Measurements from ENCODE around the gene INAFM1. TPM values are rescaled to one million over a fixed set of nuclear protein-coding genes. Genes with fewer than 3 reads are reported as not detected.

The INAFM1 gene
- total RNA-seq, 5 donors from 2014 or later (not counting 1 experiment from before 2014, with no cell fraction given) = 11.3 to 19.2 (median 15.6) TPM

GRCh38 chr19:47315125-47315821 lies 40.6 kb downstream of the INAFM1 start:
- Histone ChIP-seq H3K4me1 (ENCODE audit: control insufficient read depth in 1 of 2, extremely low read depth in 1 of 2, insufficient read depth in 2 of 2, low read length in 2 of 2) (no peaks in the 10 kb centered on the region), H3K27ac (ENCODE audit: low read length) (no peak overlapping the region), H3K36me3 (ENCODE audit: control insufficient read depth in 2 of 2, extremely low read depth in 1 of 2, insufficient read depth in 1 of 2, low read length in 1 of 2) (no peaks in the 10 kb centered on the region), H3K27me3 (replicated peaks in 1 of 2; ENCODE audit: control insufficient read depth in 2 of 2, extremely low read depth in 1 of 2, insufficient read depth in 2 of 2, low read length in 1 of 2) (peaks cover 2 to 39% of the 10 kb centered on the region in 2 experiments), H3K4me3 (ENCODE audit: control insufficient read depth in 1 of 2, extremely low read depth in 1 of 2, low read length in 1 of 2) (no peak overlapping the region), H3K9me3 (no peaks in the 10 kb centered on the region)
- Mint-ChIP-seq H3K36me3 (no peaks in the 10 kb centered on the region), H3K9me3 (no peaks in the 10 kb centered on the region), H3K27me3 (peaks cover 13 to 28% of the 10 kb centered on the region in 2 donors), H3K4me3 (no peak overlapping the region), H3K27ac (no peak overlapping the region), H3K4me1 (no peaks in the 10 kb centered on the region)
- 41% methylated on average over 7 of the region's 12 CpGs for WGBS (ENCODE audit: insufficient coverage)
- ChIA-PET CTCF (interaction anchor here in 1 of 2 donors (0.6 kb wide), 1 partner anchor 350 kb away, joined by 3 read pairs; no protein-coding TSS in a partner anchor), POLR2A (no interaction called here)
- DNase-seq (peak in 4 of 35 experiments; percentile 4 to 54 (median 15)), ATAC-seq (replicated peaks in 1 of 4) (no peak)

- Histone ChIP-seq H3K27me3 (replicated peaks in 1 of 2; ENCODE audit: control insufficient read depth in 2 of 2, extremely low read depth in 1 of 2, insufficient read depth in 2 of 2, low read length in 1 of 2) (peaks cover 2 to 35% of the 10 kb centered on the region in 2 experiments), H3K4me1 (ENCODE audit: control insufficient read depth in 1 of 2, extremely low read depth in 1 of 2, insufficient read depth in 2 of 2, low read length in 2 of 2) (no peaks in the 10 kb centered on the region), H3K4me3 (ENCODE audit: control insufficient read depth in 1 of 2, extremely low read depth in 1 of 2, low read length in 1 of 2) (no peak overlapping the region), H3K9me3 (no peaks in the 10 kb centered on the region), H3K27ac (ENCODE audit: low read length) (no peak overlapping the region), H3K36me3 (ENCODE audit: control insufficient read depth in 2 of 2, extremely low read depth in 1 of 2, insufficient read depth in 1 of 2, low read length in 1 of 2) (no peaks in the 10 kb centered on the region)
- no peaks in the 10 kb centered on the region for H3K4me1 Mint-ChIP-seq
- ATAC-seq (replicated peaks in 1 of 4) = no peak
- no peak for DNase-seq
- peaks cover 10 to 32% of the 10 kb centered on the region in 2 donors for H3K27me3 Mint-ChIP-seq
- POLR2A ChIA-PET = interaction anchor here in 1 of 2 donors (0.6 kb wide), 1 partner anchor 32 kb away, joined by 4 read pairs; no protein-coding TSS in a partner anchor
- no peak overlapping the region for H3K4me3 Mint-ChIP-seq
- WGBS (ENCODE audit: insufficient coverage) = 0% methylated on average over 1 of the region's 4 CpGs
- CTCF ChIA-PET = interaction anchor here in 1 of 2 donors (0.7 kb wide), 1 partner anchor 152 kb away, joined by 3 read pairs; no protein-coding TSS in a partner anchor
- H3K36me3 Mint-ChIP-seq = no peaks in the 10 kb centered on the region
- no peak overlapping the region for H3K27ac Mint-ChIP-seq
- no peaks in the 10 kb centered on the region for H3K9me3 Mint-ChIP-seq
These were observed 41.8 kb downstream of the INAFM1 start for GRCh38 chr19:47316513-47316912.

- DNase-seq = no peak
- Mint-ChIP-seq H3K4me1 (no peaks in the 10 kb centered on the region), H3K4me3 (no peak overlapping the region), H3K9me3 (no peaks in the 10 kb centered on the region), H3K27ac (no peak overlapping the region), H3K27me3 (peaks cover 26 to 47% of the 10 kb centered on the region in 2 donors), H3K36me3 (no peaks in the 10 kb centered on the region)
- CTCF ChIA-PET = no interaction called here
- Histone ChIP-seq H3K9me3 (no peaks in the 10 kb centered on the region), H3K27me3 (replicated peaks in 1 of 2; ENCODE audit: control insufficient read depth in 2 of 2, extremely low read depth in 1 of 2, insufficient read depth in 2 of 2, low read length in 1 of 2) (peaks cover 2 to 51% of the 10 kb centered on the region in 2 experiments), H3K36me3 (ENCODE audit: control insufficient read depth in 2 of 2, extremely low read depth in 1 of 2, insufficient read depth in 1 of 2, low read length in 1 of 2) (no peaks in the 10 kb centered on the region), H3K27ac (ENCODE audit: low read length) (no peak overlapping the region), H3K4me1 (ENCODE audit: control insufficient read depth in 1 of 2, extremely low read depth in 1 of 2, insufficient read depth in 2 of 2, low read length in 2 of 2) (no peaks in the 10 kb centered on the region), H3K4me3 (ENCODE audit: control insufficient read depth in 1 of 2, extremely low read depth in 1 of 2, low read length in 1 of 2) (no peak overlapping the region)
- POLR2A ChIA-PET = no interaction called here
- WGBS (ENCODE audit: insufficient coverage) = 91% methylated on average over 45 of the region's 46 CpGs
- no peak for ATAC-seq (replicated peaks in 1 of 4)
These were observed 45.5 kb downstream of the INAFM1 start for GRCh38 chr19:47319923-47320871.

- Mint-ChIP-seq H3K36me3 (no peaks in the 10 kb centered on the region), H3K9me3 (no peaks in the 10 kb centered on the region), H3K27me3 (peaks cover 21 to 44% of the 10 kb centered on the region in 2 donors), H3K27ac (no peak overlapping the region), H3K4me3 (no peak overlapping the region), H3K4me1 (no peaks in the 10 kb centered on the region)
- no peaks in the 10 kb centered on the region for H3K4me1 ChIP-seq (ENCODE audit: control insufficient read depth in 1 of 2, extremely low read depth in 1 of 2, insufficient read depth in 2 of 2, low read length in 2 of 2)
- no peaks in the 10 kb centered on the region for H3K9me3 ChIP-seq
- ChIA-PET POLR2A (no interaction called here), CTCF (no interaction called here)
- DNase-seq (no peak), ATAC-seq (replicated peaks in 1 of 4) (no peak)
- WGBS (ENCODE audit: insufficient coverage) = no CpG with 5 or more reads among the region's 1 CpG
- peaks cover 2 to 48% of the 10 kb centered on the region in 2 experiments for H3K27me3 ChIP-seq (replicated peaks in 1 of 2; ENCODE audit: control insufficient read depth in 2 of 2, extremely low read depth in 1 of 2, insufficient read depth in 2 of 2, low read length in 1 of 2)
- no peak overlapping the region for H3K27ac ChIP-seq (ENCODE audit: low read length)
- H3K4me3 ChIP-seq (ENCODE audit: control insufficient read depth in 1 of 2, extremely low read depth in 1 of 2, low read length in 1 of 2) = no peak overlapping the region
- H3K36me3 ChIP-seq (ENCODE audit: control insufficient read depth in 2 of 2, extremely low read depth in 1 of 2, insufficient read depth in 1 of 2, low read length in 1 of 2) = no peaks in the 10 kb centered on the region
These were observed 46.9 kb downstream of the INAFM1 start for GRCh38 chr19:47321630-47322029.

- Mint-ChIP-seq H3K4me1 (no peaks in the 10 kb centered on the region), H3K27me3 (peaks cover 21 to 44% of the 10 kb centered on the region in 2 donors), H3K36me3 (no peaks in the 10 kb centered on the region), H3K27ac (no peak overlapping the region), H3K4me3 (no peak overlapping the region), H3K9me3 (no peaks in the 10 kb centered on the region)
- Histone ChIP-seq H3K4me1 (ENCODE audit: control insufficient read depth in 1 of 2, extremely low read depth in 1 of 2, insufficient read depth in 2 of 2, low read length in 2 of 2) (no peaks in the 10 kb centered on the region), H3K36me3 (ENCODE audit: control insufficient read depth in 2 of 2, extremely low read depth in 1 of 2, insufficient read depth in 1 of 2, low read length in 1 of 2) (no peaks in the 10 kb centered on the region), H3K9me3 (no peaks in the 10 kb centered on the region), H3K4me3 (ENCODE audit: control insufficient read depth in 1 of 2, extremely low read depth in 1 of 2, low read length in 1 of 2) (no peak overlapping the region), H3K27me3 (replicated peaks in 1 of 2; ENCODE audit: control insufficient read depth in 2 of 2, extremely low read depth in 1 of 2, insufficient read depth in 2 of 2, low read length in 1 of 2) (peaks cover 2 to 46% of the 10 kb centered on the region in 2 experiments), H3K27ac (ENCODE audit: low read length) (no peak overlapping the region)
- ChIA-PET POLR2A (no interaction called here), CTCF (no interaction called here)
- DNase-seq (no peak), ATAC-seq (replicated peaks in 1 of 4) (no peak)
- 71% methylated on average over 1 of the region's 2 CpGs for WGBS (ENCODE audit: insufficient coverage)
These were observed 47.4 kb downstream of the INAFM1 start for GRCh38 chr19:47322058-47322457.

GRCh38 chr19:47323409-47323808 lies 48.7 kb downstream of the INAFM1 start:
- Histone ChIP-seq H3K9me3 (no peaks in the 10 kb centered on the region), H3K36me3 (ENCODE audit: control insufficient read depth in 2 of 2, extremely low read depth in 1 of 2, insufficient read depth in 1 of 2, low read length in 1 of 2) (no peaks in the 10 kb centered on the region), H3K4me3 (ENCODE audit: control insufficient read depth in 1 of 2, extremely low read depth in 1 of 2, low read length in 1 of 2) (no peak overlapping the region), H3K4me1 (ENCODE audit: control insufficient read depth in 1 of 2, extremely low read depth in 1 of 2, insufficient read depth in 2 of 2, low read length in 2 of 2) (no peaks in the 10 kb centered on the region), H3K27me3 (replicated peaks in 1 of 2; ENCODE audit: control insufficient read depth in 2 of 2, extremely low read depth in 1 of 2, insufficient read depth in 2 of 2, low read length in 1 of 2) (peaks cover 2 to 46% of the 10 kb centered on the region in 2 experiments), H3K27ac (ENCODE audit: low read length) (no peak overlapping the region)
- H3K4me1 Mint-ChIP-seq = no peaks in the 10 kb centered on the region
- no peak overlapping the region for H3K27ac Mint-ChIP-seq
- H3K9me3 Mint-ChIP-seq = no peaks in the 10 kb centered on the region
- ATAC-seq (replicated peaks in 1 of 4) = no peak
- H3K27me3 Mint-ChIP-seq = peaks cover 21 to 44% of the 10 kb centered on the region in 2 donors
- DNase-seq = no peak
- 74% methylated on average over 5 of the region's 8 CpGs for WGBS (ENCODE audit: insufficient coverage)
- POLR2A ChIA-PET = interaction anchor here in 1 of 2 donors (0.5 kb wide), 1 partner anchor 1834 kb away, joined by 5 read pairs; no protein-coding TSS in a partner anchor
- no peak overlapping the region for H3K4me3 Mint-ChIP-seq
- CTCF ChIA-PET = no interaction called here
- no peaks in the 10 kb centered on the region for H3K36me3 Mint-ChIP-seq

Measured in T-cell (primary cell).